ENCODE data around the gene GMDS. TPM values are rescaled to one million over a fixed set of nuclear protein-coding genes. Genes with fewer than 3 reads are reported as not detected.

GMDS gene
- total and polyA plus RNA-seq, 7 donors, result 2.8 to 6.6 (median 4.7) TPM

DNA sequence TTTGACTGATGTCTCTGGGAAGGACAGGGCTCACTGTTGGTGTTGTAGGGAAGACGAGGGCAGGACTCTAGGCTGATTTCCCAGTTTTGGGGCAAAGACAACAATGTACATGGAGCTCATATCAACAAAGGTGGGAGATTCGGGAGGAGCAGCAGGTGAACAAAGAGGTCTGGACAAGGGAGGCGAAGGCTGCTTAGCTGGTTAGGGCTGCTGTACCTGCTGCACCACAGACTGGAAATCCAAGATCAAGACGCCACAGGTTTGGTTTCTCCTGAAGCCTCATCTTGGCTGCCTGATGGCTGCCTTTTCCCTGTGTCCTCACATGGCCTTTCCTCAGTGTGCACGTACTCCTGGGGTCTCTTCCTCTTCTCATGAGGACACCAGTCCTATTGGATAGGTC is 348.5 kb downstream of the GMDS start:
- H3K27me3 ChIP-seq (ENCODE audit: insufficient read depth in 3 of 3, low read length in 2 of 3), result no peaks in the 10 kb centered on the region
- DNase-seq (no peak), ATAC-seq (no peak)
- no peaks in the 10 kb centered on the region for H3K9me3 ChIP-seq
- H3K27ac ChIP-seq, result no peak overlapping the region
- H3K4me3 ChIP-seq, result no peak overlapping the region
- H3K36me3 ChIP-seq (ENCODE audit: insufficient read depth in 1 of 2, low read depth in 1 of 2), result no peaks in the 10 kb centered on the region
- TF ChIP-seq, protein P1, sequence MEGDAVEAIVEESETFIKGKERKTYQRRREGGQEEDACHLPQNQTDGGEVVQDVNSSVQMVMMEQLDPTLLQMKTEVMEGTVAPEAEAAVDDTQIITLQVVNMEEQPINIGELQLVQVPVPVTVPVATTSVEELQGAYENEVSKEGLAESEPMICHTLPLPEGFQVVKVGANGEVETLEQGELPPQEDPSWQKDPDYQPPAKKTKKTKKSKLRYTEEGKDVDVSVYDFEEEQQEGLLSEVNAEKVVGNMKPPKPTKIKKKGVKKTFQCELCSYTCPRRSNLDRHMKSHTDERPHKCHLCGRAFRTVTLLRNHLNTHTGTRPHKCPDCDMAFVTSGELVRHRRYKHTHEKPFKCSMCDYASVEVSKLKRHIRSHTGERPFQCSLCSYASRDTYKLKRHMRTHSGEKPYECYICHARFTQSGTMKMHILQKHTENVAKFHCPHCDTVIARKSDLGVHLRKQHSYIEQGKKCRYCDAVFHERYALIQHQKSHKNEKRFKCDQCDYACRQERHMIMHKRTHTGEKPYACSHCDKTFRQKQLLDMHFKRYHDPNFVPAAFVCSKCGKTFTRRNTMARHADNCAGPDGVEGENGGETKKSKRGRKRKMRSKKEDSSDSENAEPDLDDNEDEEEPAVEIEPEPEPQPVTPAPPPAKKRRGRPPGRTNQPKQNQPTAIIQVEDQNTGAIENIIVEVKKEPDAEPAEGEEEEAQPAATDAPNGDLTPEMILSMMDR (IDR thresholded peaks at IDR 0.05), result no peak
- intact Hi-C loops (cut with DNase I), result no loop called here
- peaks cover 3% of the 10 kb centered on the region for H3K4me1 ChIP-seq
- 90 to 93% (median 93%) methylated on average over 5 of the region's 5 CpGs for WGBS, 3 donors

DNA sequence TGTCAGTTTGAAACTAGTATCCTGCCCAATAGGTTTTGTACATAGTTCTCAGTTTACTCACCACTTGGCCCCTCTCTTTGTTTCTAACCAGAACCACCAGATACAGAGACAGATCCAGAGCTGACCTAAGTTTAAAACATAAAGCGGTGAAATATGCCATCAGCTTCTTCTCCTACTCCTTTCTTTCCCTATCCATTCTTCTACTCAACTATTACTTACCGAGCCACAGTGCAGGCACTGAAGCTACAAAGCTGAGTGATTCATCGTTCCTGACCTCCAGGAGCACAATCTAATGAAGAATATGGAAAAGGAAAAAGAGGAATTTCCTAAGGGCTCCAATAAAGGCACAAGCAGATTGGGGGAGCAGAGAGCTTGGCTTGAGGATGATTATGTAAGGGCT is 349.7 kb downstream of the GMDS start:
- Histone ChIP-seq H3K4me1 (peaks cover 3% of the 10 kb centered on the region), H3K9me3 (no peaks in the 10 kb centered on the region), H3K27me3 (ENCODE audit: insufficient read depth in 3 of 3, low read length in 2 of 3) (no peaks in the 10 kb centered on the region), H3K27ac (no peak overlapping the region), H3K4me3 (no peak overlapping the region), H3K36me3 (ENCODE audit: insufficient read depth in 1 of 2, low read depth in 1 of 2) (no peaks in the 10 kb centered on the region)
- intact Hi-C loops (cut with DNase I), result no loop called here
- DNase-seq (no peak), ATAC-seq (no peak)
- TF ChIP-seq, protein P1 (IDR thresholded peaks at IDR 0.05), result no peak
- 71 to 97% (median 91%) methylated on average over 3 of the region's 3 CpGs for WGBS, 3 donors

DNA sequence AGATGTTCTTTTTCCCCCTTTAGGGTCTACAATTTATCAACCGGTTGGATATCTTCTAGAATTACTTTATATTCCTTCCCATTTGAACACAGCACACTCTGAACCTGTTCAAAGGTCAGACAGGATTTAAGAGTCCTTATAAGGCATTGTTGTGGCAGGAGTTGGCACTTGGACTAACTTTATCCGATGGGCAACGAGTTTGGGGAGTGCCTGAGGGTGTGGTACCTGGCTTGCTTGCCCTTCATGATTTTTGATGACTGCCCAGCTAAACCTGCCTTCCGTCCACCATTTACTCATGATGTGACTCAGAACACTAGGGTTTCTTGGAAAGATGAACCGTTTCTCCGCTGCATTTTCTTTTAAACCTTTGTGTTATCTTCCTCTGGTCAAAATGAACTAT is 350.5 kb downstream of the GMDS start:
- H3K27ac ChIP-seq, result no peak overlapping the region
- H3K4me3 ChIP-seq, result no peak overlapping the region
- TF ChIP-seq, protein P1 (IDR thresholded peaks at IDR 0.05), result no peak
- intact Hi-C loops (cut with DNase I), result no loop called here
- DNase-seq (no peak), ATAC-seq (no peak)
- H3K9me3 ChIP-seq, result no peaks in the 10 kb centered on the region
- H3K36me3 ChIP-seq (ENCODE audit: insufficient read depth in 1 of 2, low read depth in 1 of 2), result no peaks in the 10 kb centered on the region
- 58 to 76% (median 67%) methylated on average over 6 of the region's 6 CpGs for WGBS, 3 donors
- H3K27me3 ChIP-seq (ENCODE audit: insufficient read depth in 3 of 3, low read length in 2 of 3), result no peaks in the 10 kb centered on the region
- H3K4me1 ChIP-seq, result peaks cover 3% of the 10 kb centered on the region

DNA sequence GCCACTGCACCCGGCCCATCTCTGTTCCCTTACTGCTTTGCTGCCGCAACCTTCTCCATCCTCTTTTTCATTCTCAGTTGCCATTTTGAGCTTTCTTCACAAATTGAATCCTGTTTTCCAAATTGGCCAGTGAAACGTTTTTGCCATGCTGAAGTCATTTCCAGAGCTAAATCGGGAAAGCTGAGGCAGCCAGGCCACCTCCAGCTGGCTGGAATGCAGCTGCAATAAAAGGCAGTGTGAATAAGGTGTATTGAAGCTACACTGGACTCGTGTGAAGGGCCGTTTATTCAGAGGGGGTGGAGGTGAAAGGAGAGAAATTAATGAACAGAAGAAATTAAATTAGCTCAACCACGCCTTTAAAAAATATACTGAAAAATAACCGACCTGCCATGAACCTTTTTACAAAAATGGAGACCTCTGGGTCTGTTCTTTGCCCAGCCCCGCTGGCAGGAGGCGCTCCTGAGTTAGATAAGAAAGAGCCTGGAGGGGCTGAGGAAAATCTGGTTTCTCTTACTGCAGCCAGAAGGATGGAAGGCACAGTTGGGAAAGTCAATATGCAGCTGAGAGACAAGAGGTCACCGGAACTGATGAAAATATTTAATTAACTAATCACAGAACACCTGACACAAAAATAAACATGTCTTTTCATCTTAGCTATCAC is 351.8 kb downstream of the GMDS start:
- intact Hi-C loops (cut with DNase I), result no loop called here

More for the DNA sequence above, 351.8 kb downstream of the GMDS start:
- WGBS, 3 donors, result 52 to 57% (median 55%) methylated on average over 11 of the region's 11 CpGs
- H3K36me3 ChIP-seq (ENCODE audit: insufficient read depth in 1 of 2, low read depth in 1 of 2), result no peaks in the 10 kb centered on the region
- peaks cover 3% of the 10 kb centered on the region for H3K4me1 ChIP-seq
- H3K9me3 ChIP-seq, result no peaks in the 10 kb centered on the region
- ATAC-seq (no peak), DNase-seq (no peak)
- H3K4me3 ChIP-seq, result no peak overlapping the region
- H3K27me3 ChIP-seq (ENCODE audit: insufficient read depth in 3 of 3, low read length in 2 of 3), result no peaks in the 10 kb centered on the region
- H3K27ac ChIP-seq, result no peak overlapping the region
- TF ChIP-seq, protein P1 (IDR thresholded peaks at IDR 0.05), result no peak

Measured in psoas muscle (tissue), 8 donors.